Measurements from ENCODE around the gene ADAM19.
"Not testable (repeated sequence)": the region's sequence is repeated elsewhere in the genome, so short reads cannot be mapped to it uniquely, and the experiment has no call there.

ADAM19 gene

DNA sequence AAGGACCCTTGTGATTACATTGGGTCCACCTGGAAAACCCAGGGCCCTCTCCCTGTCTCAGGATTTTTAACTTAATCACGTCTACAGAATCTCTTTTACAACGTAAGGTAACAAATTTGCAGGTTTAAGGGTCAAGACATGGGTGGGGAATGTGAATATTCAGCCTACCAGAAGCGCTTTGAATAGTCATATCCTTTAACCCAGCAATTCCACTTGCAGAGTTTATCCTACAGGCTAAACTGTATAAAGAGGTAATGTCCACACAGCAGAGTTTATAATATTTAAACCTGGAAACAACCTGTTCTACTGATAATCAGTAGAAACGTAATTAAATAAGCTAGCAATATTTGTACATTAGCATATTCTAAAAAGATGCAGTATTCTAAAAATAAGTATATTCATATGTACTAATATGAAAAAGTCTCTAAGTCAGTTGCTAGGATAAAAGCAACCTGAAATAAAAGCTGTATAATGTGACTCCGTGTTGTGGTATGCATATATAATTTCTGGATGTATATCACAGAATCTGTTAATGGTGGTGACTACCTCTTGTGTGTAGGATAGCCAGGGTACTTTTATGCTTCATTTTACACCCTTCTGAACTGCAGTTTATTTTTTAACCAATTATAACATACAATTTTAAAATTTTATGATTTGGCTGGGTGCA, 129.7 kb downstream of the ADAM19 start:
- H3K4me3 ChIP-seq (ENCODE audit: low read length): no peak overlapping the region
- H3K9me3 ChIP-seq (ENCODE audit: insufficient read depth, low read depth, low read length): no peaks in the 10 kb centered on the region
- H3K36me3 ChIP-seq (ENCODE audit: insufficient read depth, low read depth, low read length): no peaks in the 10 kb centered on the region
- H3K27me3 ChIP-seq (ENCODE audit: insufficient read depth, low read length): no peaks in the 10 kb centered on the region
- no peak overlapping the region for H3K27ac ChIP-seq (ENCODE audit: low read length)
- H3K9ac ChIP-seq (ENCODE audit: low read depth, low read length): no peak overlapping the region
- H3K4me1 ChIP-seq (ENCODE audit: insufficient read depth, low read length): no peaks in the 10 kb centered on the region

DNA sequence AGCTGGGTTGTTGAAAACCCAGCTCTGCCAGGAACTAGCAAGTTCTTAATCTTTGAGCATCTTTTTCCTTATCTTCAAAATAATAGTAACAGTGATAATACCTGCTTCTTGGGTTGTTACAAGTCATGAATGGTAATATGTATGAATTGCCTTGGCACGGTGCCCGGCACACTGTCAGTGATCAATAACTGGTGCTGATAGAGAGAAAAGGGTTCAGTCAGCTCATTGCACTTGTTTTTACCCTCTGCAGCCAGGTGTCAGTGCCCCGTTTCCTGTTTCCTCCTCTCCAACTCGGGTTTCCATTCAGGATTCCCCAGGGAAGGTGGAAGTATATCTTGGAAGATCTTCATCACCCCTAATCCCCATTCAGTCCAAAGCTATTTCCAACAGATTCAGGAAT, 131.4 kb downstream of the ADAM19 start:
- Histone ChIP-seq H3K4me1 (ENCODE audit: insufficient read depth, low read length) (no peaks in the 10 kb centered on the region), H3K36me3 (ENCODE audit: insufficient read depth, low read depth, low read length) (no peaks in the 10 kb centered on the region), H3K27me3 (ENCODE audit: insufficient read depth, low read length) (no peaks in the 10 kb centered on the region), H3K9me3 (ENCODE audit: insufficient read depth, low read depth, low read length) (no peaks in the 10 kb centered on the region), H3K4me3 (ENCODE audit: low read length) (no peak overlapping the region), H3K27ac (ENCODE audit: low read length) (no peak overlapping the region), H3K9ac (ENCODE audit: low read depth, low read length) (no peak overlapping the region)

DNA sequence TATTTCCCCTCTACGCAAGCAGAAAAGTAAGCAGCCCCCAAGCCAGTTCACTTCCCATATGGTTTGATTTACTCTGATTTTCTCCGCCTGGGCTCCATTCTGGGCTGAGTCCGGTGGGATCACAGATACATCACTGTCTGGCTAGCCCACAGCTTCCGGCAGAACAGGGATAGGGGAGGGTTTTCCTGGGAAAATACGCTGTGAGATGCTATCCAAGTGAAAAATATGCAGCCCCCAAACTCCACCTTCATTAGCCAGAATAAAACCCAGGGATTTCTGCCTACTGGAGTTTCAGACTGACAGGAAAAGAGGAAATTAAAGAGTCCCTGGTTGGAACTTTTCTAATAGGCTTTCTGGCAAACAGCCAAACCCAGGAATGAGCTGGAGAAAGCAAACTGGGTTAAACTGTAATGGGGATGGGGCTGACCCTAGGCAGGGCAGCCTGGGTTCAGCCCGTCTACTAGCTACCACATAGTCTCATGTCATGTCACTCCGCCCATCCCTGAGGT, 132.5 kb downstream of the ADAM19 start:
- Histone ChIP-seq H3K27me3 (ENCODE audit: insufficient read depth, low read length) (no peaks in the 10 kb centered on the region), H3K4me1 (ENCODE audit: insufficient read depth, low read length) (no peaks in the 10 kb centered on the region), H3K36me3 (ENCODE audit: insufficient read depth, low read depth, low read length) (no peaks in the 10 kb centered on the region), H3K27ac (ENCODE audit: low read length) (no peak overlapping the region), H3K4me3 (ENCODE audit: low read length) (no peak overlapping the region), H3K9me3 (ENCODE audit: insufficient read depth, low read depth, low read length) (no peaks in the 10 kb centered on the region), H3K9ac (ENCODE audit: low read depth, low read length) (no peak overlapping the region)

DNA sequence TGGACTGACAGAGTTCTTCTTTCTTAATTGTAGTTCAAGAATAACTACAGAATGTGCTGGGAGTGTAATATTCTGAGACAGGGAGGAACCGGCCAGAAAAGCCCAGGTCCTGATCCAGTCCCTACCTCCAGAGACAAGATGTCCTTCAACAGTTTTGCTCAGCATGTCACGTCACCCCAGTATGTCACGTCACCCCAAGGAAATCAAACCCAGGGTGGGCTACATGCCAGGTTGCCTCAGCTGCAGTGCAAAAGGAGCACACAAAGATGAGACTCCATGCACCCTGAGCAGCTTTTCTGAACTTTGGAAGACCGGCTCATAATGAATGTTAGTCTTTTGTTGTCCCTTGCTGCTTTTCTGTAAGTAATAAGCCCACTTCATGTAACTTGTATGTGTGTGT, 141.5 kb downstream of the ADAM19 start:
- no peak overlapping the region for H3K4me3 ChIP-seq (ENCODE audit: low read length)
- no peak overlapping the region for H3K9ac ChIP-seq (ENCODE audit: low read depth, low read length)
- H3K27ac ChIP-seq (ENCODE audit: low read length): no peak overlapping the region
- H3K36me3 ChIP-seq (ENCODE audit: insufficient read depth, low read depth, low read length): no peaks in the 10 kb centered on the region
- H3K9me3 ChIP-seq (ENCODE audit: insufficient read depth, low read depth, low read length): no peaks in the 10 kb centered on the region
- no peaks in the 10 kb centered on the region for H3K4me1 ChIP-seq (ENCODE audit: insufficient read depth, low read length)
- H3K27me3 ChIP-seq (ENCODE audit: insufficient read depth, low read length): no peaks in the 10 kb centered on the region

DNA sequence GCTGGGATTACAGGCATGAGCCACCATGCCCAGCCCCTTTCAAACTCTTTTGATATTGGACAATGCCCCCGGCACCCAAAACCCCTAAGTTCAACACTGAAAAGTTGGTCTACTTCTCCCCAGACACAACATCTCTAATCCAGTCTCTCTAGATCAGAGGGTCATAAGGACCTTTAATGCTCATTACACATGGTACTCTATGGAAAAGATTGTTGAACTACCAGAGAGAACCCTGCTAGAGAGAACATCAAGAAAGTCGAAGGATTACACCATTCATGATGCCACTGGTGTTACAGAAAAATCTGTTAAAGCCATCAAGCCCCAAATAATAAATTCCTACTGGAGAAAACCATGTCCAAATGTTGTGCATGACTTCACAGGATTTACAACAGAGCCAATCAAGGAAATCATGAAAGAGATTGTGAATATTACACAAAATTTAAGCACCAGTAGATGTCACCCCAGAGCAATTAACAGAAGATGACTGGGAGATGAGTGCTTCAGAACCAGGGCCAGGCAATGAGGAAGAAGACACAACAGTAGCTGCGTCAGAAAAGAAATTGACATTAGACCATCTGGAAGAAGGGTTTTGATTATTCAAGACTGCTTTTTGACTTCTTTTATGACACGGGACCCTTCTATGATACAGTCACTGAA, 143.9 kb downstream of the ADAM19 start:
- no peaks in the 10 kb centered on the region for H3K27me3 ChIP-seq (ENCODE audit: insufficient read depth, low read length)
- no peak overlapping the region for H3K27ac ChIP-seq (ENCODE audit: low read length)
- no peaks in the 10 kb centered on the region for H3K4me1 ChIP-seq (ENCODE audit: insufficient read depth, low read length)
- no peak overlapping the region for H3K4me3 ChIP-seq (ENCODE audit: low read length)
- no peaks in the 10 kb centered on the region for H3K9me3 ChIP-seq (ENCODE audit: insufficient read depth, low read depth, low read length)
- no peaks in the 10 kb centered on the region for H3K36me3 ChIP-seq (ENCODE audit: insufficient read depth, low read depth, low read length)
- H3K9ac ChIP-seq (ENCODE audit: low read depth, low read length): no peak overlapping the region

DNA sequence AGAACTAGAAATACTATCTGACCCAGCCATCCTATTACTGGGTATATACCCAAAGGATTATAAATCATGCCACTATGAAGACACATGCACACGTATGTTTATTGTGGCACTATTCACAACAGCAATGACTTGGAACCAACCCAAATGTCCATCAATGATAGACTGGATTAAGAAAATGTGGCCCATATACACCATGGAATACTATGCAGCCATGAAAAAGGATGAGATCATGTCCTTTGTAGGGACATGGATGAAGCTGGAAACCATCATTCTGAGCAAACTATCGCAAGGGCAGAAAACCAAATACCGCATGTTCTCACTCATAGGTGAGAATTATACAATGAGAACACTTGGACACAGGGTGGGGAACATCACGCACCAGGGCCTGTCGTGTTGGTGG, 145.7 kb downstream of the ADAM19 start:
- H3K9me3 ChIP-seq (ENCODE audit: insufficient read depth, low read depth, low read length); H3K9ac ChIP-seq (ENCODE audit: low read depth, low read length); H3K36me3 ChIP-seq (ENCODE audit: insufficient read depth, low read depth, low read length); H3K27me3 ChIP-seq (ENCODE audit: insufficient read depth, low read length); H3K4me1 ChIP-seq (ENCODE audit: insufficient read depth, low read length); H3K4me3 ChIP-seq (ENCODE audit: low read length); H3K27ac ChIP-seq (ENCODE audit: low read length): not testable (repeated sequence)
